Neural crest cell (in vitro differentiated cells): ENCODE data around the gene AIRE. TPM values are rescaled to one million over a fixed set of nuclear protein-coding genes. Genes with fewer than 3 reads are reported as not detected.

Experiments
- DNase-seq: peaks from one replicate; pipeline ENCODE4 v3.0.0; 2021; ENCODE audit warnings: low read depth, mixed read lengths, low spot score
- H3K27ac Mint-ChIP-seq: one replicate; pipeline ENCODE4 v1.8.0; 2021; ENCODE audit warnings: mild to moderate bottlenecking, mixed read lengths; ENCODE audit not compliant: unreplicated experiment
- H3K27me3 Mint-ChIP-seq: 2 replicates; pipeline ENCODE4 v1.8.0; 2021; ENCODE audit warnings: low read depth, mild to moderate bottlenecking, mixed read lengths
- H3K36me3 Mint-ChIP-seq: 2 replicates; pipeline ENCODE4 v1.8.0; 2021; ENCODE audit warnings: low read depth, mild to moderate bottlenecking, mixed read lengths
- H3K4me1 Mint-ChIP-seq: 2 replicates; pipeline ENCODE4 v1.8.0; 2021; ENCODE audit warnings: mixed read lengths
- H3K4me3 Mint-ChIP-seq: one replicate; pipeline ENCODE4 v1.8.0; 2021; ENCODE audit warnings: mild to moderate bottlenecking, mixed read lengths
- H3K9me3 Mint-ChIP-seq: 2 replicates; pipeline ENCODE4 v1.8.0; 2021; ENCODE audit warnings: mixed read lengths
- CTCF ChIP-seq: fragments of 200-600 bp; sonication (generic); conservative IDR thresholded peaks from 2 replicates; pipeline ENCODE4 v1.5.0; 2021; ENCODE audit warnings: antibody characterized with exemption, mild to moderate bottlenecking
- total RNA-seq: library from RNA; stranded (reverse); gene quantifications from 2 replicates; pipeline ENCODE4 v1.2.1, GENCODE V29; 2021

The AIRE gene
- total RNA-seq, 1 donor from 2014 or later: not detected

GRCh38 chr21:44267655-44268142, 18.0 kb upstream of the AIRE start:
- Mint-ChIP-seq H3K36me3 (no peaks in the 10 kb centered on the region), H3K9me3 (no peaks in the 10 kb centered on the region), H3K4me1 (peaks cover 5% of the 10 kb centered on the region), H3K4me3 (no peak overlapping the region), H3K27me3 (no peaks in the 10 kb centered on the region), H3K27ac (no peak overlapping the region)
- TF ChIP-seq CTCF: no peak
- no peak for DNase-seq

GRCh38 chr21:44269090-44269489, 16.6 kb upstream of the AIRE start:
- TF ChIP-seq CTCF: no peak
- no peaks in the 10 kb centered on the region for H3K4me1 Mint-ChIP-seq
- no peaks in the 10 kb centered on the region for H3K9me3 Mint-ChIP-seq
- no peaks in the 10 kb centered on the region for H3K27me3 Mint-ChIP-seq
- DNase-seq: no peak
- no peak overlapping the region for H3K27ac Mint-ChIP-seq
- no peak overlapping the region for H3K4me3 Mint-ChIP-seq
- no peaks in the 10 kb centered on the region for H3K36me3 Mint-ChIP-seq

GRCh38 chr21:44271558-44272283, 14.0 kb upstream of the AIRE start:
- DNase-seq: no peak
- no peak for TF ChIP-seq CTCF
- Mint-ChIP-seq H3K4me3 (no peak overlapping the region), H3K9me3 (peaks cover 3% of the 10 kb centered on the region), H3K4me1 (no peaks in the 10 kb centered on the region), H3K36me3 (no peaks in the 10 kb centered on the region), H3K27me3 (peaks cover 12% of the 10 kb centered on the region), H3K27ac (no peak overlapping the region)

- Mint-ChIP-seq H3K27me3 (peaks cover 12% of the 10 kb centered on the region), H3K4me1 (no peaks in the 10 kb centered on the region), H3K4me3 (no peak overlapping the region), H3K9me3 (peaks cover 3% of the 10 kb centered on the region), H3K36me3 (no peaks in the 10 kb centered on the region), H3K27ac (no peak overlapping the region)
- DNase-seq: no peak
- TF ChIP-seq CTCF: no peak
Measured at GRCh38 chr21:44272284-44272858, 13.3 kb upstream of the AIRE start.

GRCh38 chr21:44273046-44273445, 12.6 kb upstream of the AIRE start:
- no peak for TF ChIP-seq CTCF
- no peak for DNase-seq
- Mint-ChIP-seq H3K4me1 (no peaks in the 10 kb centered on the region), H3K27ac (no peak overlapping the region), H3K9me3 (peaks cover 3% of the 10 kb centered on the region), H3K4me3 (no peak overlapping the region), H3K36me3 (no peaks in the 10 kb centered on the region), H3K27me3 (peaks cover 12% of the 10 kb centered on the region)
